NB4 (cell line): ENCODE data around the gene MS4A3.

Experiments
- MYC ChIP-seq: IDR thresholded peaks from 2 replicates; pipeline ENCODE4 v1.6.1; 2011; ENCODE audit warnings: low read depth, low read length
- POLR2A ChIP-seq: IDR thresholded peaks from 2 replicates; pipeline ENCODE4 v1.6.1; 2011; ENCODE audit warnings: mild to moderate bottlenecking; ENCODE audit not compliant: insufficient read length; ENCODE audit errors: extremely low read depth
- TF ChIP-seq, protein P1 (sequence below): IDR thresholded peaks from one replicate; pipeline ENCODE4 v1.5.1; 2012; ENCODE audit warnings: low read depth, low read length
- TF ChIP-seq, protein P2 (sequence below): IDR thresholded peaks from 2 replicates; pipeline ENCODE4 v1.6.1; 2011; ENCODE audit warnings: low read depth, low read length

DNA sequence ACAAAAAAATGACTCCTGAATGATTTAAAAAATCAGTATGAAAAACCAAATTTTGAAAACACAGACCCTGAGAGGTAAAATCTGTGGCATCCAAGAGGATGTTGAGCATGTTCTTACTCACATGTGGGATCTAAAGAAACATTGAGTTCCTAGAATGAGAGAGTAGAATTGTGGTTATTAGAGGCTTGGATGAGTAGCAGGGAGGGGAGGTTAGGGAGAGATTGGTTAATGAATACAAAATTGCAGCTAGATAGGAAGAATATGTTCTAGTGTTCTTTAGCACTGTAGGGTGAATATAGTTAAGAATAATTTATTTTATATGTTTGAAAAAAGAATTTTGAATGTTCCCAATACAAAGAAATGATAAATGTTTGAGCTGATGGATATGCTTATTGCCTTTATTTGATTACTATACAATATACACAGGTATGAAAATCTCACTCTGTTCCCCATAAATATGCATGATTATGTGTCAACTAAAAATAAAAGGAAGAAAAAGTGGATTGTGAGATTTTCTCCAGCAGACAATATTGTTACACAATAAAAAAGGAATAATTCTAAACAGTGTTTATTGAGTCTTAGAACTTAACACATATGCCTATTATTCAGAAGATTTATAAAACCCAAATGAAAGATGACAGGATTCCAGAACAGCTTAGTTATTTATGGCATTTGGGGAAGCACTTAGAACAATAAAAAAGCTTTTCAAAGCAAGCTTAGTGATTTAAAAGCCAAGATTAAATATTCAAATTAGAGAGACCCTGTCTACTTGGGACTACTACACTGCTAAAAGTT, 60.7 kb downstream of the MS4A3 start:
- TF ChIP-seq POLR2A, result no peak
- TF ChIP-seq, protein P1, sequence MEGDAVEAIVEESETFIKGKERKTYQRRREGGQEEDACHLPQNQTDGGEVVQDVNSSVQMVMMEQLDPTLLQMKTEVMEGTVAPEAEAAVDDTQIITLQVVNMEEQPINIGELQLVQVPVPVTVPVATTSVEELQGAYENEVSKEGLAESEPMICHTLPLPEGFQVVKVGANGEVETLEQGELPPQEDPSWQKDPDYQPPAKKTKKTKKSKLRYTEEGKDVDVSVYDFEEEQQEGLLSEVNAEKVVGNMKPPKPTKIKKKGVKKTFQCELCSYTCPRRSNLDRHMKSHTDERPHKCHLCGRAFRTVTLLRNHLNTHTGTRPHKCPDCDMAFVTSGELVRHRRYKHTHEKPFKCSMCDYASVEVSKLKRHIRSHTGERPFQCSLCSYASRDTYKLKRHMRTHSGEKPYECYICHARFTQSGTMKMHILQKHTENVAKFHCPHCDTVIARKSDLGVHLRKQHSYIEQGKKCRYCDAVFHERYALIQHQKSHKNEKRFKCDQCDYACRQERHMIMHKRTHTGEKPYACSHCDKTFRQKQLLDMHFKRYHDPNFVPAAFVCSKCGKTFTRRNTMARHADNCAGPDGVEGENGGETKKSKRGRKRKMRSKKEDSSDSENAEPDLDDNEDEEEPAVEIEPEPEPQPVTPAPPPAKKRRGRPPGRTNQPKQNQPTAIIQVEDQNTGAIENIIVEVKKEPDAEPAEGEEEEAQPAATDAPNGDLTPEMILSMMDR, result no peak
- TF ChIP-seq, protein P2, sequence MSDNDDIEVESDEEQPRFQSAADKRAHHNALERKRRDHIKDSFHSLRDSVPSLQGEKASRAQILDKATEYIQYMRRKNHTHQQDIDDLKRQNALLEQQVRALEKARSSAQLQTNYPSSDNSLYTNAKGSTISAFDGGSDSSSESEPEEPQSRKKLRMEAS, result no peak
- TF ChIP-seq MYC, result no peak
